Body of pancreas (tissue), 4 donors: ENCODE measurements around the gene DDX10. TPM values are rescaled to one million over a fixed set of nuclear protein-coding genes. Genes with fewer than 3 reads are reported as not detected.

Experiments used
- ATAC-seq: fragments of 150-250 bp; one replicate; pipeline ENCODE4 v1.9.1; 2016
- DNase-seq, 4 donors: peaks; one replicate each; pipeline ENCODE4 v3.0.0-alpha.2; 2019
- H3K27ac ChIP-seq, 4 donors: fragments of 200-600 bp; sonication (generic); 1 replicate in 3 of 4; 2 replicates in 1 of 4; pipeline versions ENCODE4 v1.5.1 to v1.6.1; 2016 to 2019; ENCODE audit warnings: mild to moderate bottlenecking in 1 of 4, mixed read lengths in 1 of 4, moderate library complexity in 1 of 4
- H3K27me3 ChIP-seq, 2 donors: fragments of 200-600 bp; sonication (generic); one replicate each; pipeline ENCODE4 v1.6.0; 2016; ENCODE audit warnings: mild to moderate bottlenecking in 1 of 2
- H3K36me3 ChIP-seq, 2 donors: fragments of 200-600 bp; sonication (generic); replicated peaks in 1 of 2; 2 replicates each; pipeline ENCODE4 v1.5.1; 2016; ENCODE audit warnings: low read depth in 2 of 2; ENCODE audit not compliant: insufficient read depth in 1 of 2
- H3K4me1 ChIP-seq: fragments of 200-600 bp; sonication (generic); one replicate; pipeline ENCODE4 v1.6.0; 2016
- H3K4me3 ChIP-seq, 2 donors: fragments of 200-600 bp; sonication (generic); 1 replicate in 1 of 2; 2 replicates in 1 of 2; pipeline ENCODE4 v1.5.1; 2016 to 2019
- H3K9me3 ChIP-seq, 3 donors: fragments of 200-600 bp; sonication (generic); 1 replicate in 2 of 3; 2 replicates in 1 of 3; pipeline ENCODE4 v1.5.1; 2016
- CTCF ChIP-seq, 7 experiments: fragments of 450-650 bp in 4 of 7; fragments of 200-600 bp in 3 of 7; sonication (generic) in 3 of 7; IDR thresholded peaks; one replicate each; pipeline ENCODE4 v1.5.1; 2016 to 2019; ENCODE audit warnings: antibody characterized with exemption in 7 of 7
- POLR2A ChIP-seq, 3 donors: fragments of 450-650 bp; IDR thresholded peaks; one replicate each; pipeline ENCODE4 v1.6.1; 2016; ENCODE audit warnings: antibody characterized with exemption in 3 of 3, mild to moderate bottlenecking in 2 of 3
- WGBS, 2 donors: methylation state at CpG; one replicate each; pipeline ENCODE4 v1.1.5; 2017; 5-methylcytosine and 5-hydroxymethylcytosine counted together
- intact Hi-C: fragments of 100-400 bp; cut with DNase I; formaldehyde crosslinking; loops from one replicate; pipeline ENCODE4 v1.15.1; 2023
- total RNA-seq, 2 donors: library from RNA; depleted of rRNA; stranded (reverse); fragments of >200 nt; gene quantifications; one replicate each; pipeline ENCODE4 v1.1.0, GENCODE V29; 2016

The DDX10 gene
- total RNA-seq, 2 donors from 2014 or later, result 11.7 to 18.5 TPM

- no peak overlapping the region for H3K4me3 ChIP-seq
- no peak for DNase-seq
- no peaks in the 10 kb centered on the region for H3K4me1 ChIP-seq
- no peak for ATAC-seq
- H3K27me3 ChIP-seq, result no peaks in the 10 kb centered on the region
- H3K36me3 ChIP-seq, result no peaks in the 10 kb centered on the region
- intact Hi-C loops, result no loop called here
- no peak overlapping the region for H3K27ac ChIP-seq
- H3K9me3 ChIP-seq, result no peaks in the 10 kb centered on the region
- TF ChIP-seq POLR2A (IDR thresholded peaks at IDR 0.05) (no peak), CTCF (IDR thresholded peaks at IDR 0.05) (no peak)
- 69 to 85% methylated on average over 3 of the region's 3 CpGs for WGBS, 2 donors
Observed at GRCh38 chr11:108872781-108873291, 208.0 kb downstream of the DDX10 start.

GRCh38 chr11:108873310-108873709 is 208.4 kb downstream of the DDX10 start:
- TF ChIP-seq POLR2A (IDR thresholded peaks at IDR 0.05) (no peak), CTCF (IDR thresholded peaks at IDR 0.05) (no peak)
- DNase-seq (no peak), ATAC-seq (no peak)
- 83% methylated on average over 2 of the region's 2 CpGs for WGBS, 2 donors
- intact Hi-C loops, result no loop called here
- Histone ChIP-seq H3K27ac (no peak overlapping the region), H3K36me3 (no peaks in the 10 kb centered on the region), H3K4me3 (no peak overlapping the region), H3K9me3 (no peaks in the 10 kb centered on the region), H3K27me3 (no peaks in the 10 kb centered on the region), H3K4me1 (no peaks in the 10 kb centered on the region)

GRCh38 chr11:108873941-108874340 is 209.1 kb downstream of the DDX10 start:
- Histone ChIP-seq H3K4me3 (no peak overlapping the region), H3K27ac (no peak overlapping the region), H3K27me3 (no peaks in the 10 kb centered on the region), H3K9me3 (no peaks in the 10 kb centered on the region), H3K4me1 (no peaks in the 10 kb centered on the region), H3K36me3 (no peaks in the 10 kb centered on the region)
- ATAC-seq, result no peak
- intact Hi-C loops, result no loop called here
- 93 to 94% methylated on average over 4 of the region's 4 CpGs for WGBS, 2 donors
- TF ChIP-seq CTCF (IDR thresholded peaks at IDR 0.05) (no peak), POLR2A (IDR thresholded peaks at IDR 0.05) (no peak)
- DNase-seq, result no peak

GRCh38 chr11:108875134-108875533 is 210.3 kb downstream of the DDX10 start:
- ATAC-seq, result no peak
- Histone ChIP-seq H3K4me3 (no peak overlapping the region), H3K27me3 (no peaks in the 10 kb centered on the region), H3K36me3 (no peaks in the 10 kb centered on the region), H3K27ac (no peak overlapping the region), H3K9me3 (no peaks in the 10 kb centered on the region), H3K4me1 (no peaks in the 10 kb centered on the region)
- 87 to 97% methylated on average over 2 of the region's 2 CpGs for WGBS, 2 donors
- TF ChIP-seq POLR2A (IDR thresholded peaks at IDR 0.05) (no peak), CTCF (IDR thresholded peaks at IDR 0.05) (no peak)
- no peak for DNase-seq
- intact Hi-C loops, result no loop called here

GRCh38 chr11:108877178-108877577 is 212.3 kb downstream of the DDX10 start:
- TF ChIP-seq POLR2A (IDR thresholded peaks at IDR 0.05) (no peak), CTCF (IDR thresholded peaks at IDR 0.05) (no peak)
- H3K36me3 ChIP-seq, result no peaks in the 10 kb centered on the region
- ATAC-seq, result no peak
- intact Hi-C loops, result no loop called here
- H3K27ac ChIP-seq, result no peak overlapping the region
- H3K9me3 ChIP-seq, result no peaks in the 10 kb centered on the region
- 84 to 97% methylated on average over 2 of the region's 2 CpGs for WGBS, 2 donors
- DNase-seq, result no peak
- no peaks in the 10 kb centered on the region for H3K4me1 ChIP-seq
- H3K27me3 ChIP-seq, result no peaks in the 10 kb centered on the region
- H3K4me3 ChIP-seq, result no peak overlapping the region
